Trophoblast cell (in vitro differentiated cells and primary cell): ENCODE data around the gene OTUD3.

Experiments used
- DNase-seq, 2 donors: peaks; one replicate each; pipeline ENCODE4 v3.0.0-alpha.2; 2016
- H2AFZ ChIP-seq: 2 replicates; pipeline ENCODE4 v1.6.1; 2013; ENCODE audit warnings: low read length, moderate library complexity, mild to moderate bottlenecking; ENCODE audit not compliant: insufficient read depth, poor library complexity
- H2AK5ac ChIP-seq: 2 replicates; pipeline ENCODE4 v1.6.1; 2013; ENCODE audit warnings: mild to moderate bottlenecking, low read length
- H2BK120ac ChIP-seq: 2 replicates; pipeline ENCODE4 v1.6.1; 2013; ENCODE audit warnings: low read length, mild to moderate bottlenecking, moderate library complexity; ENCODE audit not compliant: insufficient read depth, poor library complexity
- H2BK12ac ChIP-seq: 2 replicates; pipeline ENCODE4 v1.6.1; 2013; ENCODE audit warnings: mild to moderate bottlenecking, low read length, moderate library complexity
- H2BK5ac ChIP-seq: 2 replicates; pipeline ENCODE4 v1.6.1; 2013; ENCODE audit warnings: low read length, low read depth, moderate library complexity, mild to moderate bottlenecking; ENCODE audit not compliant: poor library complexity
- H3K14ac ChIP-seq: 2 replicates; pipeline ENCODE4 v1.6.1; 2013; ENCODE audit warnings: mild to moderate bottlenecking, low read length
- H3K18ac ChIP-seq: 2 replicates; pipeline ENCODE4 v1.6.1; 2013; ENCODE audit warnings: mild to moderate bottlenecking, low read length
- H3K23ac ChIP-seq: 2 replicates; pipeline ENCODE4 v1.6.1; 2013; ENCODE audit warnings: low read length
- H3K27ac ChIP-seq: 2 replicates; pipeline ENCODE4 v1.5.1; 2013; ENCODE audit warnings: low read depth, mild to moderate bottlenecking, inconsistent platforms, low read length, moderate library complexity
- H3K27me3 ChIP-seq: 2 replicates; pipeline ENCODE4 v1.6.1; 2013; ENCODE audit warnings: inconsistent platforms, mild to moderate bottlenecking, low read length, moderate library complexity; ENCODE audit not compliant: insufficient read depth
- H3K36me3 ChIP-seq, 2 experiments: 1 replicate in 1 of 2; 2 replicates in 1 of 2; pipeline ENCODE4 v1.6.1; 2013; ENCODE audit warnings: low read length in 2 of 2, mild to moderate bottlenecking in 2 of 2, moderate library complexity in 1 of 2; ENCODE audit not compliant: insufficient read depth in 2 of 2, control insufficient read depth in 1 of 2
- H3K4ac ChIP-seq: 2 replicates; pipeline ENCODE4 v1.6.1; 2013; ENCODE audit warnings: low read depth, mild to moderate bottlenecking, low read length, moderate library complexity
- H3K4me1 ChIP-seq, 2 experiments: 1 replicate in 1 of 2; 2 replicates in 1 of 2; pipeline ENCODE4 v1.6.1; 2013; ENCODE audit warnings: low read length in 2 of 2, mild to moderate bottlenecking in 2 of 2, moderate library complexity in 1 of 2; ENCODE audit not compliant: insufficient read depth in 2 of 2, control insufficient read depth in 1 of 2
- H3K4me2 ChIP-seq: 2 replicates; pipeline ENCODE4 v1.6.1; 2013; ENCODE audit warnings: inconsistent platforms, mild to moderate bottlenecking, low read length, moderate library complexity
- H3K4me3 ChIP-seq: 2 replicates; pipeline ENCODE4 v1.5.1; 2013; ENCODE audit warnings: mild to moderate bottlenecking, low read depth, low read length, inconsistent platforms
- H3K79me1 ChIP-seq: one replicate; pipeline ENCODE4 v1.6.1; 2013; ENCODE audit warnings: low read length
- H3K79me2 ChIP-seq: 2 replicates; pipeline ENCODE4 v1.6.1; 2013; ENCODE audit warnings: low read length, mild to moderate bottlenecking; ENCODE audit not compliant: control insufficient read depth, insufficient read depth, poor library complexity
- H3K9ac ChIP-seq: 2 replicates; pipeline ENCODE4 v1.6.1; 2013; ENCODE audit warnings: mild to moderate bottlenecking, low read length
- H3K9me3 ChIP-seq: 2 replicates; pipeline ENCODE4 v1.6.1; 2013; ENCODE audit warnings: low read depth, mild to moderate bottlenecking, control low read depth, inconsistent platforms, low read length; ENCODE audit not compliant: insufficient read depth
- H4K12ac ChIP-seq: 2 replicates; pipeline ENCODE4 v1.6.1; 2013; ENCODE audit warnings: low read depth, mild to moderate bottlenecking, low read length, moderate library complexity
- H4K8ac ChIP-seq: 2 replicates; pipeline ENCODE4 v1.6.1; 2013; ENCODE audit warnings: low read depth, mild to moderate bottlenecking, low read length, moderate library complexity
- H4K91ac ChIP-seq: one replicate; pipeline ENCODE4 v1.6.1; 2013; ENCODE audit warnings: low read depth, mild to moderate bottlenecking, low read length, moderate library complexity
- WGBS: extraction: QIAGEN DNeasy Blood & Tissue Kit; methylation state at CpG from one replicate; pipeline ENCODE4 v1.1.7; 2013; ENCODE audit warnings: missing lambda C conversion rate; ENCODE audit not compliant: insufficient read length, insufficient coverage; ENCODE audit errors: extremely low coverage; 5-methylcytosine and 5-hydroxymethylcytosine counted together

Gene OTUD3

DNA sequence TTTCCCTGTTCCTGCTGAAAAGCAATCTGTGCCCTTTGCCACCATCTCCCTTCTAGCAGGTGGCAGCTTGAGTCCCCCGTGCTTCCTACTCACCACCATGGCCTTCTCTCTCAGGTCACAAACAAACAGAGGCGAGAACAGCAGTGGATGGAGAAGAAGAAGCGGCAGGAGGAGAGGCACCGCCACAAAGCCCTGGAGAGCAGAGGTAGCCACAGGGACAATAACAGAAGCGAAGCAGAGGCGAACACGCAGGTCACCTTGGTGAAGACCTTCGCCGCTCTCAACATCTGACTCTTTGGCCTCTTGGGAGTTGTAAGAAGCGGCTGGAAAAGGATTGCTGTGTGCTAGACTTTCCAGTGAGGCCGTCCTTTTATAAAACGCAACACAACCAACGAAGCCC lies 25.3 kb downstream of the OTUD3 start:
- Histone ChIP-seq H3K23ac (no peak overlapping the region), H3K4ac (no peak overlapping the region), H2AK5ac (no peak overlapping the region), H3K14ac (no peak overlapping the region), H2BK12ac (no peak overlapping the region), H4K12ac (no peak overlapping the region), H3K9me3 (no peaks in the 10 kb centered on the region), H2BK120ac (no peak overlapping the region), H3K4me3 (no peak overlapping the region), H3K79me2 (no peaks in the 10 kb centered on the region), H3K36me3 (peaks cover 14 to 33% of the 10 kb centered on the region in 2 experiments), H3K9ac (no peak overlapping the region), H4K91ac (no peak overlapping the region), H4K8ac (no peak overlapping the region), H2AFZ (no peak overlapping the region), H3K79me1 (no peaks in the 10 kb centered on the region), H3K27ac (no peak overlapping the region), H3K4me1 (peaks cover 0 to 2% of the 10 kb centered on the region in 2 experiments), H3K27me3 (no peaks in the 10 kb centered on the region), H3K18ac (no peak overlapping the region), H2BK5ac (no peak overlapping the region), H3K4me2 (no peak overlapping the region)
- DNase-seq = no peak
- no CpG with 5 or more reads among the region's 13 CpGs for WGBS

DNA sequence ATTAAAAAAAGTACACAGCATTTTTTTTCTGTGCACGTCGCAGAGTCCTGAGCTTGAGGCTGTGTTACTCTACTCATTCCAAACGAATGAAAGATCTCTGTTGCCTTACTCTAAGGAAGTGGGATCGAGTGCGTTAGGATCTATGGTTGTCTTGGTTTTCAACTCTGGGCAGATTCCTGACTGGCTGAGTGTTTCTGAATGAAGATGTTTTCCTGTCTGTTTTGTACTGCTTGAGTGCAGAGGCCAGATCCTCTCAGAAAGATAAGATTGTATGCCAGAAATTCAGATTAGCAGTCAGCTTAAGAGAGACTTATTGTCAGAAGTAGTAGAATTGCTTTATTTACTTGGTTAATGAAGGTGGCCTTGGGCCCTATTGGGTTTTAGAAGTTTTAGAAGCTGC lies 27.2 kb downstream of the OTUD3 start:
- no peaks in the 10 kb centered on the region for H3K79me1 ChIP-seq
- H3K18ac ChIP-seq = no peak overlapping the region
- no peak overlapping the region for H2AK5ac ChIP-seq
- H3K9ac ChIP-seq = no peak overlapping the region
- no peak overlapping the region for H4K8ac ChIP-seq
- H3K23ac ChIP-seq = no peak overlapping the region
- H3K27me3 ChIP-seq = no peaks in the 10 kb centered on the region
- H2BK5ac ChIP-seq = no peak overlapping the region
- H3K36me3 ChIP-seq = peaks cover 21 to 47% of the 10 kb centered on the region in 2 experiments
- no peak overlapping the region for H3K4me2 ChIP-seq
- no peak overlapping the region for H2BK12ac ChIP-seq
- H4K91ac ChIP-seq = no peak overlapping the region
- no peaks in the 10 kb centered on the region for H3K9me3 ChIP-seq
- H3K4me1 ChIP-seq = peaks cover 0 to 2% of the 10 kb centered on the region in 2 experiments
- WGBS = no CpG with 5 or more reads among the region's 5 CpGs
- H2BK120ac ChIP-seq = no peak overlapping the region
- no peak overlapping the region for H3K4ac ChIP-seq
- no peak overlapping the region for H2AFZ ChIP-seq
- H3K14ac ChIP-seq = no peak overlapping the region
- H3K79me2 ChIP-seq = no peaks in the 10 kb centered on the region
- H3K4me3 ChIP-seq = no peak overlapping the region
- peak; percentile 66 to 75 for DNase-seq
- no peak overlapping the region for H4K12ac ChIP-seq
- no peak overlapping the region for H3K27ac ChIP-seq

DNA sequence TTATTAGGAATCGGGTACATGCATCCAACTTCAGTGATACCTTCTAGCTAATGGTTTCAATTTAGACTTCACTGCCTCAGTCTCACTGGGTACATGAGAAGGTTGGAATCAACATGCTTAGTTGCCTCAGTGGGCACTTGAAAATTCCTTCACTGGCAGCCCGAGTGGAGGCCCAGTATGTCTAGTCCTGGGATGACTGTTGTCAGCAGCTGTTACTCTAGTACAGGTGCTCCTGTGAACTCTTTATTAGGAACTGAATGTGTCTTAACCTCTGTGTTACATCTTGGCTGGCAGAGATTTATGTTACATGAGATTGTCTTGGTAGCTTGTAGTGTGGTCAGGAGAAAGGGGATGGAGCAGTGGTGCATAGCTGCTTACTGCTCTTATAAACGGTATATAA lies 27.8 kb downstream of the OTUD3 start:
- H3K27ac ChIP-seq = no peak overlapping the region
- H3K4me3 ChIP-seq = no peak overlapping the region
- H4K8ac ChIP-seq = no peak overlapping the region
- no peak overlapping the region for H2AFZ ChIP-seq
- H2BK5ac ChIP-seq = no peak overlapping the region
- peaks cover 0 to 2% of the 10 kb centered on the region in 2 experiments for H3K4me1 ChIP-seq
- no peak overlapping the region for H3K4me2 ChIP-seq
- no peak overlapping the region for H3K4ac ChIP-seq
- H3K9ac ChIP-seq = no peak overlapping the region
- no peaks in the 10 kb centered on the region for H3K9me3 ChIP-seq
- no peak overlapping the region for H2BK120ac ChIP-seq
- no peak overlapping the region for H2AK5ac ChIP-seq
- WGBS = no CpG with 5 or more reads among the region's 3 CpGs
- H4K12ac ChIP-seq = no peak overlapping the region
- H2BK12ac ChIP-seq = no peak overlapping the region
- H3K18ac ChIP-seq = no peak overlapping the region
- no peaks in the 10 kb centered on the region for H3K79me2 ChIP-seq
- H3K27me3 ChIP-seq = no peaks in the 10 kb centered on the region
- no peak overlapping the region for H3K23ac ChIP-seq
- no peak overlapping the region for H3K14ac ChIP-seq
- DNase-seq = no peak
- no peaks in the 10 kb centered on the region for H3K79me1 ChIP-seq
- no peak overlapping the region for H4K91ac ChIP-seq
- peaks cover 21 to 48% of the 10 kb centered on the region in 2 experiments for H3K36me3 ChIP-seq

DNA sequence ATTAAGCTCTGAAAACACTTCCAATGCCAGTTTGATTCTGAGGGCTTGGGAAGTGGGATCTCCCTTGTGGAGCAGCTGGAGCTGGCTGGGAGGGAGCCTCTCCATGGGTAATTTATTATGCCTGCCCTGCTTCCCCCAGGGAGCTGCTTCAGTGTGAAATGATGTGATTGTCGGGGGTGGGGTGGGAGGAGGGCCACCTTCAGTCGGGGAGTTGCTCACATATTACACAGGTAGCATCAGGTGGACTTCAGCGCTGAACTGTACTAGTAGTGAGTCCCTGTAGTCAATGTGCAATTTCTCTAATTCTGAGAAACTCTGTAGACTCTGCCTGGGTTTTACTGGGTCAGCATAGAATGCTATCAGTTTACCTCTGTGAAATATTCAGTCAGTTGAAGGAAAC lies 28.5 kb downstream of the OTUD3 start:
- no peaks in the 10 kb centered on the region for H3K79me2 ChIP-seq
- H3K27me3 ChIP-seq = no peaks in the 10 kb centered on the region
- peaks cover 0 to 2% of the 10 kb centered on the region in 2 experiments for H3K4me1 ChIP-seq
- no peak overlapping the region for H3K18ac ChIP-seq
- H4K91ac ChIP-seq = no peak overlapping the region
- no peak for DNase-seq
- no peak overlapping the region for H2BK120ac ChIP-seq
- H3K4ac ChIP-seq = no peak overlapping the region
- H3K9ac ChIP-seq = no peak overlapping the region
- H4K8ac ChIP-seq = no peak overlapping the region
- no peak overlapping the region for H3K4me2 ChIP-seq
- no peak overlapping the region for H2AK5ac ChIP-seq
- H2BK12ac ChIP-seq = no peak overlapping the region
- H3K79me1 ChIP-seq = no peaks in the 10 kb centered on the region
- no peak overlapping the region for H2BK5ac ChIP-seq
- H3K9me3 ChIP-seq = no peaks in the 10 kb centered on the region
- no peak overlapping the region for H3K14ac ChIP-seq
- H3K36me3 ChIP-seq = peaks cover 19 to 47% of the 10 kb centered on the region in 2 experiments
- H4K12ac ChIP-seq = no peak overlapping the region
- WGBS = no CpG with 5 or more reads among the region's 3 CpGs
- H3K27ac ChIP-seq = no peak overlapping the region
- no peak overlapping the region for H2AFZ ChIP-seq
- no peak overlapping the region for H3K23ac ChIP-seq
- no peak overlapping the region for H3K4me3 ChIP-seq
